ENCODE measurements around the gene SPATA2. TPM values are rescaled to one million over a fixed set of nuclear protein-coding genes. Genes with fewer than 3 reads are reported as not detected.
"Not testable (repeated sequence)": the region's sequence is repeated elsewhere in the genome, so short reads cannot be mapped to it uniquely, and the experiment has no call there.

SPATA2 gene
- polyA plus RNA-seq, 1 donor, result 14.4 TPM

GRCh38 chr20:49868964-49869363, 46.4 kb downstream of the SPATA2 start:
- Histone ChIP-seq H3K9me3 (ENCODE audit: control insufficient read depth, low read depth, low read length) (no peaks in the 10 kb centered on the region), H3K4me1 (ENCODE audit: control insufficient read depth, insufficient read depth, low read length) (no peaks in the 10 kb centered on the region), H3K27ac (ENCODE audit: low read length) (no peak overlapping the region), H3K4me3 (ENCODE audit: low read length) (no peak overlapping the region), H3K36me3 (ENCODE audit: control insufficient read depth, insufficient read depth, low read length) (peaks cover 35% of the 10 kb centered on the region), H3K27me3 (ENCODE audit: control insufficient read depth, insufficient read depth, low read length) (no peaks in the 10 kb centered on the region)
- DNase-seq, result no peak
- no CpG with 5 or more reads among the region's 5 CpGs for WGBS (ENCODE audit: insufficient coverage, low lambda C conversion rate)

GRCh38 chr20:49868538-49868937, 46.8 kb downstream of the SPATA2 start:
- H3K9me3 ChIP-seq (ENCODE audit: control insufficient read depth, low read depth, low read length), result no peaks in the 10 kb centered on the region
- H3K27me3 ChIP-seq (ENCODE audit: control insufficient read depth, insufficient read depth, low read length), result no peaks in the 10 kb centered on the region
- no peaks in the 10 kb centered on the region for H3K4me1 ChIP-seq (ENCODE audit: control insufficient read depth, insufficient read depth, low read length)
- WGBS (ENCODE audit: insufficient coverage, low lambda C conversion rate), result no CpG with 5 or more reads among the region's 3 CpGs
- H3K36me3 ChIP-seq (ENCODE audit: control insufficient read depth, insufficient read depth, low read length), result peaks cover 38% of the 10 kb centered on the region
- H3K27ac ChIP-seq (ENCODE audit: low read length), result no peak overlapping the region
- DNase-seq, result no peak
- no peak overlapping the region for H3K4me3 ChIP-seq (ENCODE audit: low read length)

- peaks cover 37% of the 10 kb centered on the region for H3K36me3 ChIP-seq (ENCODE audit: control insufficient read depth, insufficient read depth, low read length)
- no peaks in the 10 kb centered on the region for H3K4me1 ChIP-seq (ENCODE audit: control insufficient read depth, insufficient read depth, low read length)
- no peak overlapping the region for H3K4me3 ChIP-seq (ENCODE audit: low read length)
- no peak overlapping the region for H3K27ac ChIP-seq (ENCODE audit: low read length)
- 94% methylated on average over 3 of the region's 9 CpGs for WGBS (ENCODE audit: insufficient coverage, low lambda C conversion rate)
- no peak for DNase-seq
- no peaks in the 10 kb centered on the region for H3K9me3 ChIP-seq (ENCODE audit: control insufficient read depth, low read depth, low read length)
- no peaks in the 10 kb centered on the region for H3K27me3 ChIP-seq (ENCODE audit: control insufficient read depth, insufficient read depth, low read length)
Observed at GRCh38 chr20:49867453-49868215, 47.7 kb downstream of the SPATA2 start.

- H3K27ac ChIP-seq (ENCODE audit: low read length), result no peak overlapping the region
- H3K4me1 ChIP-seq (ENCODE audit: control insufficient read depth, insufficient read depth, low read length), result no peaks in the 10 kb centered on the region
- no peaks in the 10 kb centered on the region for H3K27me3 ChIP-seq (ENCODE audit: control insufficient read depth, insufficient read depth, low read length)
- no peak overlapping the region for H3K4me3 ChIP-seq (ENCODE audit: low read length)
- H3K36me3 ChIP-seq (ENCODE audit: control insufficient read depth, insufficient read depth, low read length), result peaks cover 40% of the 10 kb centered on the region
- no CpG with 5 or more reads among the region's 8 CpGs for WGBS (ENCODE audit: insufficient coverage, low lambda C conversion rate)
- no peak for DNase-seq
- no peaks in the 10 kb centered on the region for H3K9me3 ChIP-seq (ENCODE audit: control insufficient read depth, low read depth, low read length)
Observed at GRCh38 chr20:49866051-49866450, 49.3 kb downstream of the SPATA2 start.

GRCh38 chr20:49865559-49865958, 49.8 kb downstream of the SPATA2 start:
- DNase-seq, result no peak
- Histone ChIP-seq H3K4me1 (ENCODE audit: control insufficient read depth, insufficient read depth, low read length) (no peaks in the 10 kb centered on the region), H3K27ac (ENCODE audit: low read length) (no peak overlapping the region), H3K36me3 (ENCODE audit: control insufficient read depth, insufficient read depth, low read length) (peaks cover 42% of the 10 kb centered on the region), H3K4me3 (ENCODE audit: low read length) (no peak overlapping the region), H3K27me3 (ENCODE audit: control insufficient read depth, insufficient read depth, low read length) (no peaks in the 10 kb centered on the region), H3K9me3 (ENCODE audit: control insufficient read depth, low read depth, low read length) (no peaks in the 10 kb centered on the region)
- WGBS (ENCODE audit: insufficient coverage, low lambda C conversion rate), result no CpG with 5 or more reads among the region's 7 CpGs

- H3K4me3 ChIP-seq (ENCODE audit: low read length), result no peak overlapping the region
- H3K9me3 ChIP-seq (ENCODE audit: control insufficient read depth, low read depth, low read length), result no peaks in the 10 kb centered on the region
- DNase-seq, result no peak
- peaks cover 48% of the 10 kb centered on the region for H3K36me3 ChIP-seq (ENCODE audit: control insufficient read depth, insufficient read depth, low read length)
- H3K27me3 ChIP-seq (ENCODE audit: control insufficient read depth, insufficient read depth, low read length), result no peaks in the 10 kb centered on the region
- WGBS (ENCODE audit: insufficient coverage, low lambda C conversion rate), result no CpG with 5 or more reads among the region's 6 CpGs
- no peak overlapping the region for H3K27ac ChIP-seq (ENCODE audit: low read length)
- no peaks in the 10 kb centered on the region for H3K4me1 ChIP-seq (ENCODE audit: control insufficient read depth, insufficient read depth, low read length)
Observed at GRCh38 chr20:49863666-49864065, 51.7 kb downstream of the SPATA2 start.

GRCh38 chr20:49862607-49863200, 52.6 kb downstream of the SPATA2 start:
- WGBS (ENCODE audit: insufficient coverage, low lambda C conversion rate), result 100% methylated on average over 2 of the region's 6 CpGs
- H3K36me3 ChIP-seq (ENCODE audit: control insufficient read depth, insufficient read depth, low read length), result peaks cover 41% of the 10 kb centered on the region
- H3K27ac ChIP-seq (ENCODE audit: low read length), result no peak overlapping the region
- H3K9me3 ChIP-seq (ENCODE audit: control insufficient read depth, low read depth, low read length), result no peaks in the 10 kb centered on the region
- no peak overlapping the region for H3K4me3 ChIP-seq (ENCODE audit: low read length)
- no peaks in the 10 kb centered on the region for H3K4me1 ChIP-seq (ENCODE audit: control insufficient read depth, insufficient read depth, low read length)
- H3K27me3 ChIP-seq (ENCODE audit: control insufficient read depth, insufficient read depth, low read length), result no peaks in the 10 kb centered on the region
- DNase-seq, result no peak

GRCh38 chr20:49861232-49861631, 54.1 kb downstream of the SPATA2 start:
- DNase-seq; H3K4me1 ChIP-seq (ENCODE audit: control insufficient read depth, insufficient read depth, low read length); H3K27me3 ChIP-seq (ENCODE audit: control insufficient read depth, insufficient read depth, low read length); H3K4me3 ChIP-seq (ENCODE audit: low read length); H3K9me3 ChIP-seq (ENCODE audit: control insufficient read depth, low read depth, low read length); H3K27ac ChIP-seq (ENCODE audit: low read length): not testable (repeated sequence)
- 100% methylated on average over 1 of the region's 3 CpGs for WGBS (ENCODE audit: insufficient coverage, low lambda C conversion rate)
- H3K36me3 ChIP-seq (ENCODE audit: control insufficient read depth, insufficient read depth, low read length), result peaks cover 49% of the 10 kb centered on the region

GRCh38 chr20:49859807-49860206, 55.5 kb downstream of the SPATA2 start:
- Histone ChIP-seq H3K36me3 (ENCODE audit: control insufficient read depth, insufficient read depth, low read length) (peaks cover 51% of the 10 kb centered on the region), H3K9me3 (ENCODE audit: control insufficient read depth, low read depth, low read length) (no peaks in the 10 kb centered on the region), H3K27me3 (ENCODE audit: control insufficient read depth, insufficient read depth, low read length) (no peaks in the 10 kb centered on the region), H3K4me3 (ENCODE audit: low read length) (no peak overlapping the region), H3K4me1 (ENCODE audit: control insufficient read depth, insufficient read depth, low read length) (no peaks in the 10 kb centered on the region), H3K27ac (ENCODE audit: low read length) (no peak overlapping the region)
- DNase-seq, result no peak

- WGBS (ENCODE audit: insufficient coverage, low lambda C conversion rate), result no CpG with 5 or more reads among the region's 6 CpGs
- Histone ChIP-seq H3K36me3 (ENCODE audit: control insufficient read depth, insufficient read depth, low read length) (peaks cover 49% of the 10 kb centered on the region), H3K27ac (ENCODE audit: low read length) (no peak overlapping the region), H3K4me3 (ENCODE audit: low read length) (no peak overlapping the region), H3K27me3 (ENCODE audit: control insufficient read depth, insufficient read depth, low read length) (no peaks in the 10 kb centered on the region), H3K9me3 (ENCODE audit: control insufficient read depth, low read depth, low read length) (no peaks in the 10 kb centered on the region), H3K4me1 (ENCODE audit: control insufficient read depth, insufficient read depth, low read length) (no peaks in the 10 kb centered on the region)
- DNase-seq, result no peak
Observed at GRCh38 chr20:49859011-49859410, 56.3 kb downstream of the SPATA2 start.

GRCh38 chr20:49858076-49858585, 57.2 kb downstream of the SPATA2 start:
- 100% methylated on average over 1 of the region's 2 CpGs for WGBS (ENCODE audit: insufficient coverage, low lambda C conversion rate)
- H3K4me1 ChIP-seq (ENCODE audit: control insufficient read depth, insufficient read depth, low read length), result no peaks in the 10 kb centered on the region
- H3K27me3 ChIP-seq (ENCODE audit: control insufficient read depth, insufficient read depth, low read length), result no peaks in the 10 kb centered on the region
- H3K27ac ChIP-seq (ENCODE audit: low read length), result no peak overlapping the region
- peaks cover 51% of the 10 kb centered on the region for H3K36me3 ChIP-seq (ENCODE audit: control insufficient read depth, insufficient read depth, low read length)
- H3K9me3 ChIP-seq (ENCODE audit: control insufficient read depth, low read depth, low read length), result no peaks in the 10 kb centered on the region
- DNase-seq, result no peak
- H3K4me3 ChIP-seq (ENCODE audit: low read length), result no peak overlapping the region

Measured in large intestine (tissue), 3 donors.